A549 (cell line): ENCODE data around the gene PEX26. TPM values are rescaled to one million over a fixed set of nuclear protein-coding genes. Genes with fewer than 3 reads are reported as not detected.

Source experiments
- ATAC-seq, 2 experiments: fragments of 200-7000 bp in 1 of 2; fragments of >200 bp in 1 of 2; cut with Nextera tagmentation in 1 of 2; cut with Tn5 transposase in 1 of 2; 3 replicates each; pipeline versions ENCODE4 v1.8.0 to v1.9.1; 2018 to 2020; ENCODE audit warnings: mild to moderate bottlenecking in 1 of 2, moderate library complexity in 1 of 2
- CTCF ChIA-PET: fragments of 300-600 bp; sonication (Branson Sonifier 250); formaldehyde crosslinking; extraction: SDS; loops from one replicate; lab custom pipeline; 2021; ENCODE audit warnings: antibody characterized with exemption, inconsistent platforms; lab: Yijun Ruan, JAX
- POLR2A ChIA-PET: fragments of 350-600 bp; formaldehyde crosslinking; extraction: SDS; loops from one replicate; lab custom pipeline; 2021; ENCODE audit warnings: antibody characterized with exemption, inconsistent platforms; lab: Yijun Ruan, JAX
- DNase-seq, 2 experiments: peaks; one replicate each; pipeline versions ENCODE4 v3.0.0 to v3.0.0-alpha.2; 2011 to 2016; ENCODE audit warnings: low read depth in 1 of 2, low spot score in 1 of 2
- FAIRE-seq: peaks from 2 replicates; lab custom pipeline; 2011; peaks lifted over from hg19 to GRCh38; lab: Jason Lieb, UNC
- H3K27ac ChIP-seq, 2 experiments: fragments of >200 bp; sonication (Bioruptor Twin); formaldehyde crosslinking; 3 replicates each; pipeline ENCODE4 v1.5.1; 2016 to 2017
- H3K4me1 ChIP-seq: fragments of >200 bp; sonication (Bioruptor Twin); formaldehyde crosslinking; 3 replicates; pipeline ENCODE4 v1.6.1; 2016
- H3K4me2 ChIP-seq: fragments of >200 bp; sonication (Bioruptor Twin); formaldehyde crosslinking; 3 replicates; pipeline ENCODE4 v1.6.1; 2016
- H3K4me3 ChIP-seq: fragments of >200 bp; sonication (Bioruptor Twin); formaldehyde crosslinking; 3 replicates; pipeline ENCODE4 v1.5.1; 2016
- H3K9me3 ChIP-seq: fragments of >200 bp; sonication (Bioruptor Twin); formaldehyde crosslinking; 3 replicates; pipeline ENCODE4 v1.6.1; 2016
- BHLHE40 ChIP-seq: IDR thresholded peaks from 2 replicates; pipeline ENCODE4 v1.6.1; 2012; ENCODE audit warnings: low read depth, low read length, inconsistent platforms
- CEBPB ChIP-seq, 2 experiments: fragments of >200 bp in 1 of 2; sonication (Bioruptor Twin) in 1 of 2; formaldehyde crosslinking in 1 of 2; IDR thresholded peaks; 2 replicates each; pipeline ENCODE4 v1.6.1; 2012 to 2016
- CHD2 ChIP-seq: fragments of 150-350 bp; IDR thresholded peaks from 2 replicates; pipeline ENCODE4 v1.6.1; 2014; ENCODE audit warnings: low read length; ENCODE audit not compliant: partially characterized antibody
- EHMT2 ChIP-seq: fragments of 200-600 bp; sonication (generic); IDR thresholded peaks from 2 replicates; pipeline ENCODE4 v1.6.1; 2016; ENCODE audit warnings: antibody characterized with exemption, low read depth, mild to moderate bottlenecking, moderate library complexity
- FOXS1 ChIP-seq: fragments of 250-450 bp; sonication (Bioruptor Pico); IDR thresholded peaks from 2 replicates; pipeline ENCODE4 v1.5.0; 2020; ENCODE audit warnings: mild to moderate bottlenecking, moderate library complexity
- HDAC2 ChIP-seq: fragments of 200-600 bp; sonication (generic); IDR thresholded peaks from 2 replicates; pipeline ENCODE4 v1.6.1; 2016
- HEYL ChIP-seq: fragments of 250-450 bp; sonication (Bioruptor Pico); IDR thresholded peaks from 2 replicates; pipeline ENCODE4 v1.8.0; 2021; ENCODE audit warnings: mild to moderate bottlenecking, moderate library complexity
- HOXA7 ChIP-seq: fragments of 250-450 bp; sonication (Bioruptor Pico); IDR thresholded peaks from 2 replicates; pipeline ENCODE4 v1.5.0; 2020; ENCODE audit warnings: mild to moderate bottlenecking, moderate library complexity
- HOXB13 ChIP-seq: fragments of 250-450 bp; sonication (Bioruptor Pico); IDR thresholded peaks from 2 replicates; pipeline ENCODE4 v1.5.0; 2020; ENCODE audit warnings: low read depth, mild to moderate bottlenecking, moderate library complexity
- HOXB5 ChIP-seq: fragments of 250-450 bp; sonication (Bioruptor Pico); IDR thresholded peaks from 2 replicates; pipeline ENCODE4 v1.5.0; 2020; ENCODE audit warnings: mild to moderate bottlenecking, moderate library complexity
- KDM5A ChIP-seq: fragments of 200-600 bp; sonication (generic); IDR thresholded peaks from 2 replicates; pipeline ENCODE4 v1.6.1; 2016; ENCODE audit warnings: antibody characterized with exemption, mild to moderate bottlenecking
- NFE2L2 ChIP-seq: fragments of 150-350 bp; conservative IDR thresholded peaks from 2 replicates; pipeline ENCODE4 v1.6.1; 2014; ENCODE audit warnings: low read length
- NPAS2 ChIP-seq: fragments of 250-450 bp; sonication (Bioruptor Pico); IDR thresholded peaks from 2 replicates; pipeline ENCODE4 v1.8.0; 2022; ENCODE audit warnings: mild to moderate bottlenecking, moderate library complexity, borderline replicate concordance
- PHF8 ChIP-seq: fragments of 200-600 bp; sonication (generic); IDR thresholded peaks from 2 replicates; pipeline ENCODE4 v1.6.1; 2016; ENCODE audit warnings: low read depth, mild to moderate bottlenecking, antibody characterized with exemption, moderate library complexity, borderline replicate concordance
- POLR2A ChIP-seq: IDR thresholded peaks from 2 replicates; pipeline ENCODE4 v1.6.1; 2012; ENCODE audit warnings: mild to moderate bottlenecking, low read length
- POLR2AphosphoS2 ChIP-seq: conservative IDR thresholded peaks from 2 replicates; pipeline ENCODE4 v1.6.1; 2012; ENCODE audit warnings: low read length, improper control_type of control experiment, inconsistent platforms
- RFX5 ChIP-seq: fragments of 450-650 bp; IDR thresholded peaks from 2 replicates; pipeline ENCODE4 v1.7.1; 2014; ENCODE audit warnings: antibody characterized with exemption, mild to moderate bottlenecking, moderate library complexity
- RNF2 ChIP-seq: fragments of 200-600 bp; sonication (generic); IDR thresholded peaks from 2 replicates; pipeline ENCODE4 v1.6.1; 2016; ENCODE audit warnings: low read depth, mild to moderate bottlenecking, antibody characterized with exemption, moderate library complexity, borderline replicate concordance
- TP53 ChIP-seq: fragments of 250-450 bp; sonication (Bioruptor Pico); IDR thresholded peaks from 2 replicates; pipeline ENCODE4 v1.5.0; 2021; ENCODE audit warnings: mild to moderate bottlenecking, moderate library complexity
- ZC3H11A ChIP-seq: fragments of 450-650 bp; IDR thresholded peaks from 2 replicates; pipeline ENCODE4 v1.6.1; 2014; ENCODE audit warnings: antibody characterized with exemption, mild to moderate bottlenecking
- ZNF302 ChIP-seq: fragments of 250-450 bp; sonication (Bioruptor Pico); IDR thresholded peaks from 2 replicates; pipeline ENCODE4 v1.9.0; 2021; ENCODE audit warnings: inconsistent platforms, mild to moderate bottlenecking, moderate library complexity
- WGBS: methylation state at CpG from one replicate; pipeline ENCODE4 v1.1.6; 2017; ENCODE audit errors: missing lambda C conversion rate; 5-methylcytosine and 5-hydroxymethylcytosine counted together
- polyA plus RNA-seq, 4 experiments: library from polyadenylated mRNA; depleted of rRNA in 3 of 4; stranded (reverse); fragments of >200 nt; fragmentation: RNase III in 1 of 4; extraction: RNeasy Plus Mini Kit Qiagen cat#74134 plus additional on column Dnase treatment in 1 of 4; gene quantifications; 2 replicates in 3 of 4; 3 replicates in 1 of 4; pipeline ENCODE4 v1.2.3, GENCODE V29; 2011 to 2017
- TF ChIP-seq, protein P1 (sequence below): fragments of >200 bp; sonication (Bioruptor Twin); formaldehyde crosslinking; IDR thresholded peaks from 2 replicates; pipeline ENCODE4 v1.6.1; 2016
- TF ChIP-seq, protein P2 (sequence below): fragments of 150-350 bp; IDR thresholded peaks from 2 replicates; pipeline ENCODE4 v1.6.1; 2014; ENCODE audit warnings: low read depth, mild to moderate bottlenecking, low read length
- TF ChIP-seq, protein P3 (sequence below): IDR thresholded peaks from 2 replicates; pipeline ENCODE4 v1.6.1; 2012
- TF ChIP-seq, protein P4 (sequence below): fragments of 250-450 bp; sonication (Bioruptor Pico); IDR thresholded peaks from 2 replicates; pipeline ENCODE4 v1.5.0; 2021; ENCODE audit warnings: mild to moderate bottlenecking, moderate library complexity, borderline replicate concordance
- TF ChIP-seq, protein P5 (sequence below): fragments of 250-450 bp; sonication (Bioruptor Pico); IDR thresholded peaks from 2 replicates; pipeline ENCODE4 v1.5.0; 2020; ENCODE audit warnings: low read depth, mild to moderate bottlenecking, moderate library complexity

The PEX26 gene
- polyA plus RNA-seq, 2 of the 4 experiments (the other 2 are of a cell fraction), result 11.8 to 12.4 TPM

DNA sequence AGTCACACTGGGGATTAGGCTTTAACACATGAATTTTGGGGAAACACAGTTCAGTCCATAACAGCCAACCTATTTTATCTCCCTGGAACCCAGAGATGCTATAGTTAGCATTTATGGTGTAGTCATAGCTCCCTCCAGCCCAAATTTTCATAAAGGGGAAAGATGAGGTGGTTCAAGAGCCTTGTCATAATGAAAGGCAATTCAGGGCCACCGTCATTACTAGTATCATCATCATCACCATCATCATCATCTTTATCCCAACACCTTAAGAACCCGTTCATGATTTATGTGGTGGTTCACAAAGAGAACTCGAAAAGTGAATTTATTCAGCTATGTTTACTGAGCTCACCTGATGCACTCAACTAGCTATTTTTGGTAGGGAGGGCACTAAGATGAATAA, 30.4 kb downstream of the PEX26 start:
- ChIA-PET CTCF (interaction anchor here (1.1 kb wide), 2 partner anchors 18 to 30 kb away, joined by 3 to 4 read pairs; no protein-coding TSS in a partner anchor), POLR2A (no interaction called here)
- H3K9me3 ChIP-seq, result no peaks in the 10 kb centered on the region
- DNase-seq (no peak), ATAC-seq (no peak), FAIRE-seq (no peak)
- no peak overlapping the region for H3K4me3 ChIP-seq
- no peak overlapping the region for H3K27ac ChIP-seq
- no peaks in the 10 kb centered on the region for H3K4me1 ChIP-seq
- H3K4me2 ChIP-seq, result no peak overlapping the region
- no peak for TF ChIP-seq ZNF302 (CRISPR knock-in tag)
- TF ChIP-seq PHF8, result no peak
- no peak for TF ChIP-seq RNF2
- no peak for TF ChIP-seq HOXA7
- no peak for TF ChIP-seq CHD2
- TF ChIP-seq CEBPB (IDR thresholded peaks at IDR 0.05), result no peak
- TF ChIP-seq, protein P1, sequence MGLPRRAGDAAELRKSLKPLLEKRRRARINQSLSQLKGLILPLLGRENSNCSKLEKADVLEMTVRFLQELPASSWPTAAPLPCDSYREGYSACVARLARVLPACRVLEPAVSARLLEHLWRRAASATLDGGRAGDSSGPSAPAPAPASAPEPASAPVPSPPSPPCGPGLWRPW, result no peak
- TF ChIP-seq POLR2A, result no peak
- no peak for TF ChIP-seq KDM5A
- no peak for TF ChIP-seq NFE2L2
- no peak for TF ChIP-seq EHMT2
- TF ChIP-seq, protein P2, sequence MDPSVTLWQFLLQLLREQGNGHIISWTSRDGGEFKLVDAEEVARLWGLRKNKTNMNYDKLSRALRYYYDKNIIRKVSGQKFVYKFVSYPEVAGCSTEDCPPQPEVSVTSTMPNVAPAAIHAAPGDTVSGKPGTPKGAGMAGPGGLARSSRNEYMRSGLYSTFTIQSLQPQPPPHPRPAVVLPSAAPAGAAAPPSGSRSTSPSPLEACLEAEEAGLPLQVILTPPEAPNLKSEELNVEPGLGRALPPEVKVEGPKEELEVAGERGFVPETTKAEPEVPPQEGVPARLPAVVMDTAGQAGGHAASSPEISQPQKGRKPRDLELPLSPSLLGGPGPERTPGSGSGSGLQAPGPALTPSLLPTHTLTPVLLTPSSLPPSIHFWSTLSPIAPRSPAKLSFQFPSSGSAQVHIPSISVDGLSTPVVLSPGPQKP, result no peak
- TF ChIP-seq ZC3H11A, result no peak
- TF ChIP-seq HOXB13 (CRISPR knock-in tag), result no peak
- no peak for TF ChIP-seq BHLHE40
- no peak for TF ChIP-seq TP53 (CRISPR knock-in tag)
- no peak for TF ChIP-seq FOXS1
- TF ChIP-seq, protein P3, sequence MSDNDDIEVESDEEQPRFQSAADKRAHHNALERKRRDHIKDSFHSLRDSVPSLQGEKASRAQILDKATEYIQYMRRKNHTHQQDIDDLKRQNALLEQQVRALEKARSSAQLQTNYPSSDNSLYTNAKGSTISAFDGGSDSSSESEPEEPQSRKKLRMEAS, result no peak
- no peak for TF ChIP-seq HDAC2
- no peak for TF ChIP-seq POLR2AphosphoS2
- 85% methylated on average over 3 of the region's 3 CpGs for WGBS

DNA sequence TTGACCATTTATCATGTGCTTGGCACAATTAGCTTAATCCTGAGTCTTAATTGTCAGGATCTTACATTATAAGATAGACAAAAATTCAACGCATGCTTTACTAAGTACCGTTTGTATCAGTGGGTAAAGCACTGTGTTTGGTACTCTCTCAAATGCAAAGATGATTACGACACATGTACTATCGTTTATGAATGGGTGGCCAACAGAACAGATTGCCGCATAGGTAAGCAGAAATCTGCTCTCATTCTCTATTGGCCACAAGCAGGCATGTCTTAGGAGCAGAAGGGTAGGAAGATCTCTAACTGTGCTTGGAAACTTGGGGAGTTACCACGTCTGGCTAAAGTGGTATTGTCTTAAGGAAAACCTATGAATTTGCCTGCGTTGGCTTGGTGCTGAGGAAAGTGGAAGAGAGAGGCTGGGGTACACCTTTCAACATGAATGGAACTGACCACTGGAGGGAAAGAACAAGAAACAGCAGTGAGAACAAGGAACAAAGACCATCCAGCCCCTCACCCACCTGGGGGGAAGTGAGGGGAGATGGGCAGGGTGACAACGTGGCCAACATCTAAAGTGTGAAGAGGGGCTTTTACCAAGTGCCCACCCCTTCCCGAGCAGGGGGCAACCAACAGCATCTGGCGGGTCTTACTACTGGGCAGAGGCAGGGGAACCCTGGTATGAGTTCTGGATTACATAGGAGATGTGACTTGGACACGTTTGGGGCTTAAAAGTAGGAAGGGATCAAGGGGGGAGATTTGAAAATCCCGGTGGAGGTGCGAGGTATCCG, 31.8 kb downstream of the PEX26 start:
- no peaks in the 10 kb centered on the region for H3K4me1 ChIP-seq
- no peak overlapping the region; the same call in 2 of the 3 replicates for H3K4me3 ChIP-seq
- peak in 1 of 2 experiments; percentile 25; a peak in 1 of 6 replicates for ATAC-seq
- CTCF ChIA-PET, result interaction anchor here (1.1 kb wide), 1 partner anchor 20 kb away, joined by 3 read pairs; no protein-coding TSS in a partner anchor
- H3K9me3 ChIP-seq, result no peaks in the 10 kb centered on the region
- WGBS, result 73% methylated on average over 14 of the region's 14 CpGs
- H3K27ac ChIP-seq, result no peak overlapping the region
- no peak overlapping the region; the same call in 2 of the 3 replicates for H3K4me2 ChIP-seq
- no peak for DNase-seq
- POLR2A ChIA-PET, result no interaction called here
- no peak for FAIRE-seq
- no peak for TF ChIP-seq HEYL (CRISPR knock-in tag)
- no peak for TF ChIP-seq HOXB13 (CRISPR knock-in tag)
- TF ChIP-seq RFX5, result no peak
- no peak for TF ChIP-seq RNF2
- TF ChIP-seq CEBPB (IDR thresholded peaks at IDR 0.05), result no peak
- TF ChIP-seq, protein P4, sequence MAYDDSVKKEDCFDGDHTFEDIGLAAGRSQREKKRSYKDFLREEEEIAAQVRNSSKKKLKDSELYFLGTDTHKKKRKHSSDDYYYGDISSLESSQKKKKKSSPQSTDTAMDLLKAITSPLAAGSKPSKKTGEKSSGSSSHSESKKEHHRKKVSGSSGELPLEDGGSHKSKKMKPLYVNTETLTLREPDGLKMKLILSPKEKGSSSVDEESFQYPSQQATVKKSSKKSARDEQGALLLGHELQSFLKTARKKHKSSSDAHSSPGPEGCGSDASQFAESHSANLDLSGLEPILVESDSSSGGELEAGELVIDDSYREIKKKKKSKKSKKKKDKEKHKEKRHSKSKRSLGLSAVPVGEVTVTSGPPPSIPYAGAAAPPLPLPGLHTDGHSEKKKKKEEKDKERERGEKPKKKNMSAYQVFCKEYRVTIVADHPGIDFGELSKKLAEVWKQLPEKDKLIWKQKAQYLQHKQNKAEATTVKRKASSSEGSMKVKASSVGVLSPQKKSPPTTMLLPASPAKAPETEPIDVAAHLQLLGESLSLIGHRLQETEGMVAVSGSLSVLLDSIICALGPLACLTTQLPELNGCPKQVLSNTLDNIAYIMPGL (CRISPR knock-in tag), result no peak
- TF ChIP-seq, protein P5, sequence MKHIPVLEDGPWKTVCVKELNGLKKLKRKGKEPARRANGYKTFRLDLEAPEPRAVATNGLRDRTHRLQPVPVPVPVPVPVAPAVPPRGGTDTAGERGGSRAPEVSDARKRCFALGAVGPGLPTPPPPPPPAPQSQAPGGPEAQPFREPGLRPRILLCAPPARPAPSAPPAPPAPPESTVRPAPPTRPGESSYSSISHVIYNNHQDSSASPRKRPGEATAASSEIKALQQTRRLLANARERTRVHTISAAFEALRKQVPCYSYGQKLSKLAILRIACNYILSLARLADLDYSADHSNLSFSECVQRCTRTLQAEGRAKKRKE (CRISPR knock-in tag), result no peak
- no peak for TF ChIP-seq NPAS2 (CRISPR knock-in tag)
- no peak for TF ChIP-seq CHD2
- no peak for TF ChIP-seq POLR2A
- no peak for TF ChIP-seq KDM5A
- no peak for TF ChIP-seq HOXB5 (CRISPR knock-in tag)
- TF ChIP-seq, protein P3, result no peak
- no peak for TF ChIP-seq BHLHE40
- TF ChIP-seq, protein P2, result no peak
